A549 treated with RU486 at 1 μM for 4 hours (cell line): ENCODE data around the gene AASDH. TPM values are rescaled to one million over a fixed set of nuclear protein-coding genes. Genes with fewer than 3 reads are reported as not detected.

Experiments used
- total RNA-seq: library from RNA; stranded (reverse); fragments of 200-300 nt; extraction: Qiagen RNA extraction; gene quantifications from 5 replicates; pipeline ENCODE4 v1.2.3, GENCODE V29; 2022; ENCODE audit warnings: low read depth

AASDH gene
- total RNA-seq: 1.8 to 3.2 TPM (median 2.8 TPM) in 5 replicates

GRCh38 chr4:56387023-56388001, at the start of gene AASDH:
Gene AASDH, minus strand, starts transcription at chr4:56387491. Its CDS starts 3,192 bp downstream, at chr4:56384299.

GRCh38 chr4:56435140-56435926, 48.0 kb upstream of the AASDH start, which contains the start of gene PPAT:
Gene PPAT, minus strand, starts transcription at chr4:56435615. Its CDS starts 138 bp downstream, at chr4:56435477.

Other genes with a start within 250 kb of the AASDH start
- 14.7 to 23.4 TPM (median 19.3 TPM) in 5 replicates for gene PPAT, start 48.1 kb upstream of the AASDH start, total RNA-seq
- 124 to 159 TPM (median 135 TPM) in 5 replicates for gene PAICS, start 48.8 kb upstream of the AASDH start, total RNA-seq
- 47.8 to 62.7 TPM (median 54.6 TPM) in 5 replicates for gene SRP72, start 80.1 kb upstream of the AASDH start, total RNA-seq
- gene ARL9, start 118.3 kb upstream of the AASDH start, total RNA-seq: not detected in 5 replicates